ENCODE data around the gene CAPN15.
"Not testable (repeated sequence)": the region's sequence is repeated elsewhere in the genome, so short reads cannot be mapped to it uniquely, and the experiment has no call there.

Gene CAPN15

GRCh38 chr16:592518-593306 is 65.2 kb downstream of the CAPN15 start:
- no peak for DNase-seq (ENCODE audit: low read depth)

GRCh38 chr16:593406-593805 is 65.9 kb downstream of the CAPN15 start:
- no peak for DNase-seq (ENCODE audit: low read depth)

- no peak for DNase-seq (ENCODE audit: low read depth)
Observed at GRCh38 chr16:593807-594206, 66.3 kb downstream of the CAPN15 start.

- no peak for DNase-seq (ENCODE audit: low read depth)
Observed at GRCh38 chr16:595094-595528, 67.6 kb downstream of the CAPN15 start.

- DNase-seq (ENCODE audit: low read depth) = no peak
Observed at GRCh38 chr16:595942-596735, 68.6 kb downstream of the CAPN15 start.

- DNase-seq (ENCODE audit: low read depth) = no peak
Observed at GRCh38 chr16:596736-597060, 69.2 kb downstream of the CAPN15 start.

- not testable (repeated sequence) for DNase-seq (ENCODE audit: low read depth)
Observed at GRCh38 chr16:597655-598054, 70.1 kb downstream of the CAPN15 start.

GRCh38 chr16:598823-599739 is 71.6 kb downstream of the CAPN15 start:
- DNase-seq (ENCODE audit: low read depth) = no peak

- no peak for DNase-seq (ENCODE audit: low read depth)
Observed at GRCh38 chr16:600781-601180, 73.3 kb downstream of the CAPN15 start.

- DNase-seq (ENCODE audit: low read depth) = no peak
Observed at GRCh38 chr16:603933-604332, 76.4 kb downstream of the CAPN15 start.

Measured in stimulated activated CD8-positive, alpha-beta memory T cell treated with anti-CD3 and anti-CD28 coated beads, Interleukin-12 subunit alpha, Interleukin-12 subunit beta, amount 100 ng/mL, for 1 hour (primary cell).